Activated CD4-positive, CD25-positive, alpha-beta regulatory T cell treated with anti-CD3 and anti-CD28 coated beads, Interleukin-2, amount 50 U/mL, for 16 hours (primary cell): Measurements from ENCODE around the gene C9orf50.
"Not testable (repeated sequence)": the region's sequence is repeated elsewhere in the genome, so short reads cannot be mapped to it uniquely, and the experiment has no call there.

Experiments
- DNase-seq: peaks from one replicate; pipeline ENCODE4 v3.0.0-alpha.2; 2020; ENCODE audit warnings: low read depth, low spot score

C9orf50 gene

DNA sequence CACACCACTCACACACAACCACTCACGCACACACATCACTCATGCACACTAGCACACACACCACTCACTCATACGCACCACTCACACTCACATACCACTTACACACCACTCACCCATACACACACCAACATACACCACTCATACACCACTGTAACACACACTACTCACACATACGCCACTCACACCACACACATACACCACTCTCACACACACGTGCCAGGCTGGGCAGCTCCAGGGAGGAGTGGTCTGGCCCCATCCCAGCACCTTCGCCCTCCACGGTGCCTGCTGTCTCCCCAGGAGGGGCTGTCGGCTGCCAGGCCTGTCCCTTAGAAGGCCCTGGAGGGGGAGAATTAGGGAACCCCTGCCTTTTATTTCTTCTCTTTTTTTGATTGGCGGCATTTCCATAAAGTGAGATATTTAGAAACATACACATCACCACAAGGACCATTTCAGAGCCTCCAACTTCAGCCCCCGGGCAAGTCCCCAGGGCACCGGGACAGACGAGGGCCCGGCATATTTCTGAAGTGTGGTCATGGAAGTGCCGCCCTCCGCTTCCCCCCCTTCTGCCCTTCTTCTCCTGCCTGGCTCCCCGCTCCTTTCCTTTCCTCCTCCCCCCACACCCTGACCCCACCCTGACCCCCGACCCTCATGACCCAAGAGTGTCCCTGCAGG lies 27.3 kb upstream of the C9orf50 start:
- DNase-seq: no peak

DNA sequence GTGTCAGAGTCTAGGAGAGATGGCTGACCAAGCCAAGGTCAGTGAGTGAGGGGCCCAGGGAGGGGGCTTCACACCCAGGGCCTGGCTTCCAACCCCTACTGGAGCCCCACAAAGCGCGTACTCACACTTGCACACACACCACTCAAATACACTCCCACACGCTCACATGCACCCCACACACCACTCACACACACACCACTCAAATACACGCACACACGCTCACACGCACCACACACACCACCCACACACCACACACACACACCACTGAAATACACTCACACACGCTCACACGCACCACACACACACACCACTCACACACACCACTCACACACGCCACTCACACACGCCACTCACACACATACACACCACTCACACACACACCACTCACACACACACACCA lies 26.7 kb upstream of the C9orf50 start:
- no peak for DNase-seq

DNA sequence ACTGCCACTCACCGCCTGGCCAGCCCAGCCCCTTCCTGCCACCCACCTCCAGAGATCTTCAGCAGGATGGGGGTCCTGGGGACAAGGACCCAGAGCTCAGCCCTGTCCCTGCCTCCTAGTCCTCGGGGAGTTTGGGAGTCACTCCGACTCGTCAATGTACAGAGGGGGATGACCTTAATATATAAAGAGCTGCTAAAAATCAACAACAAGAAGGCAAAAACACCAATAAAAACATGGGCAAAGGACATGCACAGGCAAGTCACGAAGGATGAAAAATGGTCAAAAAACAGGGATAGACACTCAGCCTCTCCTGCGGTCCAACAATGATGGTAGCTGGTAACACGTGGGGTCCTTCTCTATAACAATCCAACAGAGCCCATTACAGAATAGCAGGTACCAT lies 25.8 kb upstream of the C9orf50 start:
- no peak for DNase-seq

DNA sequence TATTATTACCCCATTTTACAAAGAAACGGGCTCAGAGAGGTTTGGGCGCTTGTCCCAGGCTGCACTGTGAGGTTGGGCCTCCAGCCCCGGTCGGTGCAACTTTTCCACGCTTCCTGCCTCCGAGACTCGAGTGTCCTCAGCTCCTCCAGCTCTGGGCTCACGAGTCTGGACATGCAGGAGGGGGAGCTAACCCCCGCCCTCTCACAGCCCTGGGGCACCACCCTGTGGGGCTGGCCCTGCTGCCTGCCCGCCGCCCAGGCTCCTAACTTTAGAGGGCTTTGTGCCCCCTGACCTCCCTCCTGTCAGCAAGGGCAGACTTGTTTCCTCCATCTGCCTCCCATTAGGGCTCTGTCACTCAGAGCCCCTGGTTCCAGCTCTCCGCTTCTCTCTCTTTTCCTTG lies 25.4 kb upstream of the C9orf50 start:
- no peak for DNase-seq

DNA sequence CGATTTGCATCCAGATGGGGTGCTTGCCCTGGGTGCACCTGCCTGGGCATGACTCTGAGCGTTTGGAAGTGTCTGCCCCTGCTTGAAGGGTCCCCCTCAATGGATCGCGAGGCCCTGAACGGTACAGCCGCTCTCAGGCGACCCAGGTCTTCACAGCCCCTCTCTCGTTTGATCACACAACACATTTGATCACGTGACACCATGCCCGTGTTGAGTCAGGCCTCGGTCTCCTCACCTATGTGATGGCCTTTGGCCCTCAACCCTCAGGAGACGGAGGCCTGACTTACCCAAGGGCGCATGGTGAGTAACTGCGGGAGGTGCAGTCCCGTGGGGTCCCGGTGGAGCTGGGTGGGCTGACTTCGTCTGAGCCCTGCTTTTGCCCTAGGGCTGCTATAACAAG lies 24.0 kb upstream of the C9orf50 start:
- DNase-seq: no peak

DNA sequence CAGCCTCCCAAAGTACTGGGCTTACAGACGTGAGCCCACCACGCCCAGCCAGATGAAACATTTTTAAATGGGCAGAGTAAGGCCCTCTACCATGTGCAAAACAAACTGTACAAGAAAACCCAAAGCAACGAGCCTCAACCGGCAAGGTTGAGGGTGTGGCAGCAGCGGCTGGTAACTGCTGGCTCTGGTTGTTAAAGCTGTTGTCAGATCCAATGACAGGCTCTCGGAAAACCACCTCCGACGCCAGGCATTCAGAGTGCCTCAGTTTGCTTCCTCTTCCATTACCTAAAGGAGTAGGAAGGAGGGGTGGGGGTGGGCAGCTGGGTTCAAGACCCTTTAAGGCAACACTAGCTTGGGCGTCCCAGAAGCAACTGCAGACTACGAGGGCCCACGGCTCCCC lies 23.5 kb upstream of the C9orf50 start:
- no peak for DNase-seq

DNA sequence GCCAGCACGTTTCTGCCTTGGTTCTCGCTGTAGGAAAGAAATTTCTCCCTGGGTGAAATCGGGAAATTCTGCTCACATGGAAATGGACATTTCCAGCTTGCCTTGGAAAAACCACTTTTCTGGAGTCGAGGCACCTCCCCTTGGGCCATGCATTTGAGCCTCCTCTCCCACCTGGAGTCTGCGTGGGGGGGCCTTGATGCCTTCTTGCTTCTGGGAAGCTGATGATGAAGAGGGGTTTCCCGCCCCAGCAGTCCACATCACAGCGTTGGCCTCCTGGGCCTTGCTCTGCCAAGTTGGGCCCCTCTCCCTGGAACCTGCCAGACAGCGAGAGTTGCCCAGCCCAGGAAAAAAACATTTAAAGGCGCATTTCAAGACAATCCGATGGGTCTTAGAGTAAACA lies 22.8 kb upstream of the C9orf50 start:
- no peak for DNase-seq

DNA sequence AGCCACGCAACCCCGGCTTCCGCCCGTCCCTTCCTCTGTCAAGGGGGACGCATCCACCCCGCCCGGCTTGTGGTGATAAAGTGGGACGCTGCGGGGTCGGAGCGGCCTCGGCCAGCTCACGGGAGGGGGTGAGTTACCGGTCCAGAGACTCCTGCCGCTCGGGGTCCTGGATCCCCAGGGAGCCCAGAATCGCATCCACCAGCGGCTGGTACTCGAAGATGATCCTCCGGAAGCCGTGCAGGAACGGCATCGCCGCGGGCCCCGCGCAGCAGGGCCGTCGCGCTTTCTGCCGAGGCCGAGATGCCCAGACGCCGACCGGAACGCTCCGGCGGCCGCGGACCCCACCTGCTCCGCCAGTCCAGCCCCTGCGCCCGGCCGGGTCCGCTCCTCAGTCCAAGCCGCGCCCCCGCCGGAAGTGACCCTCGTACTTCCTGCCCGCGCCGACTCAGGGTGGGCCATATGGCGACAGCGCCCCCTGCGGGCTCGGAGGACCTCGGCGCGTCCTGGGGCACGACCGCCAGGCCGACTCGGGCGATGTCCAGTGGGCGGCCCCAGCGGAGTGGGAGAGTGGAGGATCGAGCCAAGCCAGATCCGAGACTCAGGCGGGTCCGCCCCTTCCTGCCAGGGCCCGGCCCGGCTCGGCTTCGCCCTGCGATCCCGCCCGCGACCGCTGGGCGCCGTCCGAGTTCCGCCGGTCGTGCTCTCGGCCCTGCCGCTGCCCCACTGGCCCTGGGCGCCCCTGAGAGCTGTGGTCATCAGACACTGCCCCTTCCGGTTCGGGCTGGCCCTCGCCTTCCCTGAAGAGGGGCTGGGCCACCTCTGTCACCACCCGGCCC lies 21.1 kb upstream of the C9orf50 start, which contains the start of gene ASB6:
ASB6 (minus strand) TSS at position 402 of the 836 bp plus-strand sequence; CDS start at position 250, 152 bp downstream.
- DNase-seq: peak; percentile 91

DNA sequence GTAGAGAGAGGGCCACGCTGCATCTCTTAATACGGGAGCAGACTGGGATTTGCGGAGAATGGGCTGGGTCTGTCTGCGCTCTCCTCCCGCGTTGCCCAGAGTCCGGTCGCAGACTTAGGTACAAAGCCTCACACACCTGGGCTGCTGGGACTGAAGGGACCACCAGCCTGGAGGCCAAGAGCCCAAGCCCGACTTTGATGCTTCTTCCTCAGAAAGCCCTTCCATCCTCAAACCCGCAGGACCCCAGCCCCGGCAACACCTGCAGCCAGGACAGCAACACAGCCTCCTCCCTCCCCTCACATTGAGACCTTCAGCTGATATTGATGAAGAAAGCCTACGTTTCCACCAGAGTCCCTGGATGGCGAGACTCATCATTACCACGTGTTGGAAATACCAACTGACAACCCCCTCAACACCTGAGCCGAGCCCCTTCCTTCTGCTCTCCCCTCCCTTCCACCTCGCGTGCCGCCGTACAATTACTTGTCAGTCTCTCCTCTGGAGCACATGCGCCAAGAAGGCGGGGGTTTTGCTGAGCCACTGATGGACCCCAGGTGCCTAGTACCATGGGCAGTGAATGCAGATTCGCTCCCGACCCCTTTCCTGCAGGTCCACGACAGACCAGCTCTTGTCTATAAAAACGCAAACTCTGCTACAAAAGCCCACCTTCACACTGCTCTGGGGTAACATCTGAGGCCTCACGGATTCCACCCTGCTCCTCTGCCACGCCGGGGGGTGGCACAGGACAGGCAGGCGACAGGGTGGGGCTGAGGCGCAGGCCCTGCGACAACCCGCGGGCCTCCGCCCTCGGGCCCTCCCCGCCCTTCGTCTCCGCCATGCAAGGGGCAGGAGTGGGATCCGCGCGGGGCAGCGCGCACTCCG lies 20.2 kb upstream of the C9orf50 start:
- DNase-seq: no peak

DNA sequence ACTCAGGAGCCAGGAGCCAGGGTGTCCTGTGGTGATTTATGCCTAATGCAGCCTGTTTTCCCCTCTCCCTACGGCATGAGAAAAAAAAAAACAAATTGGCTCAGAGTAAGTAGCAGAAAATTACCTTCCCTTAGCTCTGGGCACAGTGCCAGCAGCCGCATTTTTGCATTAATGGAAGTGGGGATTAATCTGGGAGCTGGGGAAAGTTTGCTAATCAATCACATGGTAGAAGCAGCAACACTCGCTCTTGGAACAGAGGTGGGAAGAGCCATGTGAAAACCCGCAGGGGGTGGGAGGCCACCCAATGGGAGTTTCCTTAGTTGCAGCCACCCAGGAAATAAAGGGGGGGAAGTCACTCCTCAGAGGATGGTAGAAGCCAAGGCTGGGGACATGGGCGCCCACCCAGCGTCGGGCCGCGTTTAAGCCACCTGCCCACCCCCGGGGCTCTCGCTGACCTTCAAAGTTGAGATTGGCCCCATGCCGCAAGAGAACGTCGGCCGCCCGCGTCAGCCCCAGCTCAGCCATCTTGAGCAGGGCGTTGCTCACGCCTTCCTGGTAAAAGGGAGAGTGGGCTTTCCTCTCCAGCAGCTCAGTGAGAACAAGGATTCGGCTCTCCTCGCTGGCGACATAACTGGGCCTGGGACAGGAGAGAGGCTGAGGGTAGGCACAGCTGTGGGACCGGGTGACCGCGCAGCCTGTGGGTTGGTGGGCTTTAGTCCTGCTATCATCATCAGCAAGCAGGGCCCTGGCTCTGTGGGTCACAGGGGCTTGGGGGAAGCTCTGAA lies 19.4 kb upstream of the C9orf50 start:
- no peak for DNase-seq

DNA sequence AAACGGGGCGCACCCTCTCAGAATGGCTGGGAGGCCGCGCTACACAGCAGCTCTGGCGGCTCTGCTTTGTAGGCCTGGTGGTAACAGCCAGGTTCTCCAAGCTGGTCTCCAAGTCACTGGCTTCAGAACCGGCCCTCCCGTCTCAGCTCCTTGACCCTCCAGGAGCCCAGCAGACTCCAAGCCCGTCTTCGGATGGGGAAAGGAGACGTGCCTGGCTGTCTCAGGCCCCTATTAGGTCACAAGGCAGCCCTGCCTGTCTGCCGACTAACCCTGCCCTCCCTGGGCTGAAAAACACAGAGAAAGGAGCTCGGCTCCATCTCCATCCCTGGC lies 18.8 kb upstream of the C9orf50 start:
- no peak for DNase-seq

DNA sequence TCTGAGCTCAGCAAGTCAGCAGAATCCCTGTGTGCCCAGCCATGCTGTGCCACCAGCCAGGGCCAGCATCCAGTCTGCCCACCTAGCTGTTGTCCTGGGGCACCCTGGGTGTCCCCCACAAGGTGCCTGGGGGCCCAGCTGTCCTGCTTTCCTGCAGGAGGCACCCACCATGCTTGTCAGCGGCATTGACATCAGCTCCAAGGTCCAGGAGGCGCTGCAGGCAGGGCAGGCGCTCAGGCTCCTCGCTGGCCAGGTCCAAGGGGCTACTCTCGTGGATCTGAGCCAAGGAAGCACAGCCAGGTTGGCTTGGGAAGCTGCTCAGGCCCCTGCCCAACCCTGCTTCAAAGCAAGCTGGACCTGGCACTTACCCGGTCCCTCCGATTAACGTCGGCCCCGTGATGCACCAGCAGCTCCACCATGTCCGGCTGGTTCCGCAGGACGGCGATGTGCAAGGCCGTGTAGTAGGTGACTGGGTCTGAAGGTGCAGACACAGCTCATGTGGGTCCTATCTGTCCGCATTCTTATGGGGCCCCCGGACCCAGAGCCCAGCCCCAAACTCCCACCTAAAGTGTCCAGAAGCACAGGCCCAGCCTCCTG lies 18.2 kb upstream of the C9orf50 start:
- DNase-seq: no peak

DNA sequence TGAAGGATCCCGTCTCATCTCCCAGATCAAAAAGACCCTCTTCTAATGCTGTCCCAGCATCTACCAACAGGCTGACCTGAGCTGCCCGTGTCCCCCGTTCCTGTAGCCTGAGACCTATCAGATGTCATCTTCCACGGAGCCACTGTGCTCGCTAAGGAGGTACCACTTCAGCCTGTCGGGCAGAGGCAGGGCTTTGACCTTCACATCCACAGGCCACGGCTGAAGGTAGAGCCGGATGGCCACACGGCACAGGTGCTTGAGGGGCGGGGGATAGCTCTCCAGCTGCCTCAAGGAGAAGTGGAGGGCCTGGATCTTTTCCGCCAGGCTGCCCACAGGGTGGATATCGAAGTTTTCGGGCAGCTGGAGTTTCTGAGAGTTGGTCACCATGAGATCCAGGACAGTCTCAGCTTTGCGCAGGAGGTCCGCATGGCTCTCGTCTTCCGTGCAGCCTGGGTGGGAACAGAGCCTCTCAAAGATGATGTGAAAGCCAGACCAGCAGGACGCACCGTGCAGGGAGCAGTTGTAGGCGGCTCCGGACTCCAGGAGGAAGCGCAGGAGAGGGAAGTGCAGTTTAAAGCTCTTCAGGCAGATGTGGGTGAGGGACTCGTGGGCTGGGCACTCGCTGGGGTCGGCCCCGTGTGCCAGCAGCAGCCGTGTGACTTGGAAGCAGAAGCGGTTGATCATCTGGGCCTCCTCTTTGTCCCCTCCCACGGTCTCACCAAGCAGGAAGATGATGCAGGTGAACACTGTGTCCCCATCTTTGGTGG lies 17.0 kb upstream of the C9orf50 start:
- DNase-seq: no peak

DNA sequence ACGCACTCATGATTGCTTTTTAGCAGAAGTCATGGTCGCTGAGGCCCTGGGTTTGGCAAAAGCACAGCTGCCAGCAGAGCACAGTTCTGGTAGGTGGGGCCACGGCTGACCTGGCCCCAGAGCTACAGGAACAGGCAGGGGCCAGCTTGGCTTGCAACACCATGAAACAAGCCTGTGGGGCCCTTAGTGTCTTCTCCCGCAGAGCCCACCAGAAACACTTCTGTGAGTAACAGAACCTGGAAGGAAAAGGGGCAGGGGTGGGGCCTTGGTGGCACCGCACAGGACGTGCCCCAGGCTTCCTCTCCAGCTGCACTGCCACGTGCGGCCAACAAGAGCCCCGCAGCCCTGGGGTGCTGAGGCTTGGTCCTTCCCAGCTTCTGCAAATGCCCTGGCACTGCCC lies 16.2 kb upstream of the C9orf50 start:
- no peak for DNase-seq

DNA sequence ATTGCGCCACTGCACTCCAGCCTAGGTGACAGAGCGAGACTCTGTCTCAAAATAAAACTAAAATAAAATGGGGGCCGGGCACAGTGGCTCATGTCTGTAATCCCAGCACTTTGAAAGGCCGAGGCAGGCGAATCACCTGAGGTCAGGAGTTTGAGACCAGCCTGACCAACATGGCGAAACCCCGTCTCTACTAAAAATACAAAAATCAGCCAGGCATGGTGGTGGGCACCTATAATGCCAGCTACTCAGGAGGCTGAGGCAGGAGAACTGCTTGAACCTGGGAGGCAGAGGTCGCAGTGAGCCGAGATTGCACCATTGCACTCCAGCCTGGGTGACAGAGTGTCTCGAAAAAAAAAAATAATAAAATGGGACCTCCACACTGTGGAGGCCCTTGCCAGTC lies 15.4 kb upstream of the C9orf50 start:
- DNase-seq: not testable (repeated sequence)

DNA sequence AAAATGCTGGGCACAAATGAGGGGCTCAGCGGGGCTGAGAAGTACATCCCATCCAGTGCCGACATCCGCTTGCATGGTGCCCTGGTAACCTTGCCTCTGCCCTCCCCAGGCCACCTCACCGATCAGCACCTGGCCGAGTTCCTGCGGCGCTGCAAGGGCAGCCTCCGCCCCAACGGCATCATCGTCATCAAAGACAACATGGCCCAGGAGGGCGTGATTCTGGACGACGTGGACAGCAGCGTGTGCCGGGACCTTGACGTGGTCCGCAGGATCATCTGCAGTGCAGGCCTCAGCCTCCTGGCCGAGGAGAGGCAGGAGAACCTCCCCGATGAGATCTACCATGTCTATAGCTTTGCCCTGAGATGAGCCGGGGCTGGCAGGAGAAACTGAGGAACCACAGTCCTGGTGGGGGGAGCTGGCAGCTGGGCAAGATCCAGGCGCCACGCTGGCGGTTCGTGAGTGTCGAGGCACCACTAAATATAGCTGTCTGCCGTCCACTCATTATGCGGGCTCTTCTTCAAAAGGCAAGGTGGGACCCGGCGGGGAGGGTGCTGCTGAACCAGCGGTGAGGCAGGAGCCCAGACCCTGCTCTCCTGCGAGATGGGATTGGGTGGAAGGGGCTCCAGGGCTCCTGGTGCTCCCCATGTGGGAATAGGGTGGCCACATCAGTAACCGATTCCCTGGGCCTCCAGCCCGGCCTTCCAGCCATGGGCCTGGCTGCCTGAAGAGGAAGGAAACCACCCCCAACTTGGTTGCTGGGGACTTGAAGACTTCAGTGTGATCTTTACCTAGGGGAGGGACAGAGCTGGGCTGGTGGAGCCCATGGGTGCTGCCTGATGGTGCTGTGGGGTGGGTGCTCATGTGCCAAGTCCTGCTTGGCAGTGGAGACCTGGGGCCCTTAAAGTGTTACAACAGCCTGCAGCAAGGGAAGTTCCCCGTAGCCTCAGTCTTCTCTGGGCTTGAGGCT lies 14.5 kb upstream of the C9orf50 start:
- no peak for DNase-seq

DNA sequence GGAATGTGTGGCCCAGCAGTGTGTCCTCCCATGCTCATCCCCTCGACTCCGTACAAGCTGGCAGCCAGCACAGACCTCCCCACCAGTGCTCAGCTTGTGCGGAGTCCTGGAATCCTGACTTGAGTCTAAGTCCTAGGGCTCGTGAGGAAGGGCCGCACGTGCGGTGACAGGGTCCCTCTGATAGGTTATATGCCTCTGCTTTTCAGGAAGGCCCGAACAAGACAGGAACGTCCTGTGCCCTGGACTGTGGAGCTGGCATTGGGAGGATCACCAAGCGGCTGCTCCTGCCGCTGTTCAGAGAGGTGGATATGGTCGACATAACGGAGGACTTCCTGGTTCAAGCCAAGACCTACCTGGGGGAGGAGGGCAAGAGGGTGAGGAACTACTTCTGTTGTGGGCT lies 12.9 kb upstream of the C9orf50 start:
- no peak for DNase-seq

DNA sequence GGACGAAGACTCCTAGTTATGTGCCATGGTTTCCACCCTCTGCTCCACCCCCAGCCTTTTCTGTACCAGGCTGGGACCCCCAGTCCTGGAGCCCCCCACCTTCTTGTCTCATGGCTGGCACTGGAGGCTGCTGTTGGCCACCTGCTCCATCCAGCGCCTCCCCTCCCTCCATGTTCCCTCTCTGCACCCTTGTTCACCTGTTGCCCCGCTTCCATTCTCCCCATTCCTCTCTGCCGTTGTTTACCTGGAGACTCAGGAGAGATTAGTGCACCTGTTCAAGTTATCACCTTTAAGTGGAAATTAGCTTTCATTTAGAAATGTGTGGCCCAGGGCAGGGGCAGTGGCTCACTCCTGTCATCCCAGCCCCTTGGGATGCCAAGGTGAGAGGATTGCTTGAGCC lies 12.3 kb upstream of the C9orf50 start:
- DNase-seq: no peak

DNA sequence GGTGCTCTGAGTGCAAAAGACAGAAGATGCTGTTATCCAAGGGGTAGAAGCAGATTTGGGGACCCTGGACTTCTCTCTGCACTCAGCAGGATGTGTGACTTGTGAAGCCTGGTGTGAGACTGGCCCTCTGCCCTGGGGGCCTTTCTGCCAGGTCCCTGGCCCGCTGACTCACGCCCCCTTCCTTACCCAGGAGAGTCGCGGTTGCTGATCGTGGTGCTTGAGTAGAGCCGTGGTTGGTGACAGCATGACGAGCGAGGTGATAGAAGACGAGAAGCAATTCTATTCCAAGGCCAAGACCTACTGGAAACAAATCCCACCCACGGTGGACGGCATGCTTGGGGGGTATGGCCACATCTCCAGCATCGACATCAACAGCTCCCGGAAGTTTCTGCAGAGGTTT lies 11.6 kb upstream of the C9orf50 start:
- DNase-seq: no peak
